Tibial artery (tissue), 4 donors: ENCODE data around the gene BPIFB2.

Experiments used
- DNase-seq, 2 donors: peaks; one replicate each; pipeline ENCODE4 v3.0.0-alpha.2; 2019
- H3K27ac ChIP-seq, 2 donors: fragments of 200-600 bp; sonication (generic) in 1 of 2; 1 replicate in 1 of 2; 2 replicates in 1 of 2; pipeline ENCODE4 v1.5.1; 2018 to 2019; ENCODE audit warnings: mild to moderate bottlenecking in 1 of 2
- H3K27me3 ChIP-seq, 2 donors: fragments of 200-600 bp; sonication (generic) in 1 of 2; one replicate each; pipeline versions ENCODE4 v1.5.1 to v1.6.0; 2016 to 2019
- H3K36me3 ChIP-seq, 3 donors: fragments of 200-600 bp; sonication (generic) in 2 of 3; one replicate each; pipeline ENCODE4 v1.5.1; 2016 to 2019; ENCODE audit warnings: mild to moderate bottlenecking in 2 of 3
- H3K4me1 ChIP-seq, 4 donors: fragments of 200-600 bp; sonication (generic) in 2 of 4; 1 replicate in 3 of 4; 2 replicates in 1 of 4; pipeline ENCODE4 v1.5.1; 2016 to 2019
- H3K4me3 ChIP-seq, 2 donors: fragments of 200-600 bp; sonication (generic) in 1 of 2; 1 replicate in 1 of 2; 2 replicates in 1 of 2; pipeline ENCODE4 v1.5.1; 2018 to 2019; ENCODE audit warnings: mild to moderate bottlenecking in 2 of 2
- H3K9me3 ChIP-seq, 3 donors: fragments of 200-600 bp; sonication (generic) in 1 of 3; one replicate each; pipeline ENCODE4 v1.5.1; 2016 to 2019
- CTCF ChIP-seq, 2 experiments: fragments of 200-600 bp in 1 of 2; fragments of 450-650 bp in 1 of 2; IDR thresholded peaks; one replicate each; pipeline ENCODE4 v1.5.1; 2017 to 2019; ENCODE audit warnings: antibody characterized with exemption in 2 of 2, mild to moderate bottlenecking in 1 of 2, moderate library complexity in 1 of 2
- intact Hi-C: fragments of 100-400 bp; cut with DNase I; formaldehyde crosslinking; loops from one replicate; pipeline ENCODE4 v1.15.0; 2023; ENCODE audit warnings: low total_unique reads

Gene BPIFB2

DNA sequence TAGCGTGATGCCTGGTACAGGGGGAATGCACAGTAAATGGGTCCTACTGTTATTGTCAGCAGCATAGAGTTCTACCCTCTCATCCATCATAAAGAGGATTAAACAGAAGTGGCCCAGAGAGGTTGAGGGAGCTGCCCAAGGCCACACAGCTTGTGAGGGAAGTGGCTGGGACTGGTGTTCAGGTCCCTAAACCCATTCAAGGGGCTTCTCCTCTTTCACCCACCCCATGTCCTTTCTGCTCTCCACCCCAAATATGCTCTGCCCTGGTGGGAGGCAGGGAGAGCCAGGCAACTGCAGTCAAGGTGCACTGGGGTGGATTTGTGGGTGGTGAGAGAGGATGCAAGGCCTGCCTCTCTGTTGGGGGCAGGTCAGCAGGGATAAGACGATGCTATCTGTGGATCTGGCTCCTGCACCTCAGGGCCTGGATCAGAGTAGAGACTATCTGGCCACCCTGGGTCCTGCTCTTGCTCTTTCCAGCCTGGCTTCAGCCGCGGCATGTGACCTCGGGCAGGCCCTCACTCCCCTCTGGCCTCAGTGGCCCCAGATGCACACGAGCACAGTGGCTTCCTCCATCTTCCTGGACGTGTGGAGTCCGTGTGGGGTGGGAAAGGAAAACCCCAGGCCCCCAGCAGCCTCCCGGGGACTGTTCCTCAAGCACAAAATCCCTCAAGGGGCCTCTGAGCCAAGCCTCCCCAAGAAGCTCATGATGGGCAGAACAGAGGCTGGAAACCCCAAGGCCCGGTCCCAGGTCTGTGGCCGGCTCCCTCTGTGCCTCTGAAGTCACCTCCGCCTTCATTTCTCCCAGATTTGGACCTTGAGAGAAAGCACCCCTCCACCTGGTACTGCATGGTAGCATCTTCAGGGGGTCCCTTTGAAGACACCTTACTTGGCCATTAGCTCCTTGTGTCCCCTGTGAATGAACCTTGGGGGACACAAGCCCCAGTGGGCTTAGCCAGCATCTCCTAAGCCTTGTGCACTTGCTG is 20.6 kb downstream of the BPIFB2 start:
- intact Hi-C loops = no loop called here
- H3K36me3 ChIP-seq = no peaks in the 10 kb centered on the region
- H3K27me3 ChIP-seq = peaks cover 0 to 17% of the 10 kb centered on the region in 2 donors
- no peaks in the 10 kb centered on the region for H3K4me1 ChIP-seq
- H3K9me3 ChIP-seq = no peaks in the 10 kb centered on the region
- no peak overlapping the region for H3K4me3 ChIP-seq
- no peak for DNase-seq
- TF ChIP-seq CTCF (IDR thresholded peaks at IDR 0.05) = no peak
- H3K27ac ChIP-seq = no peak overlapping the region

DNA sequence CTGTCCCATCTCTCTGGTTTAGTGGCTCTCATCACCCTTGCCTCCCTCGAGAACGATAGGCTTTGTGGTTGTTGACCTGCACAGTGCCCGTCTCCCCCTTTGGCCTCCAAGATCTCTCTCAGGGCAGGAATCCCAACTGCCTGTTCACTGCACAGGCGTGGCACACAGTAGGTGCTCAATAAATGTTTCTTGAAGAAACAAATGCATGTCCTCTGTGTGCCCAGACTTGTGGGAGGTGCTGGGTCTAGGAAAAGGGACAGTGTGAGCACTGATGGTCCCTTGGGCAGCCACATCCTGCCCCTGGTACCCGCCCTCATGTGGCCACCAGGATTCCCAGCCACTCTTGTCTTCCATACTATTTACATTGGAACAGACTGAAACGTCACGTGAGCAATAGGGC is 21.4 kb downstream of the BPIFB2 start:
- Histone ChIP-seq H3K9me3 (no peaks in the 10 kb centered on the region), H3K27ac (no peak overlapping the region), H3K36me3 (no peaks in the 10 kb centered on the region), H3K4me1 (no peaks in the 10 kb centered on the region), H3K4me3 (no peak overlapping the region), H3K27me3 (peaks cover 0 to 17% of the 10 kb centered on the region in 2 donors)
- intact Hi-C loops = no loop called here
- TF ChIP-seq CTCF (IDR thresholded peaks at IDR 0.05) = no peak
- DNase-seq = no peak

- Histone ChIP-seq H3K36me3 (no peaks in the 10 kb centered on the region), H3K27me3 (peaks cover 0 to 17% of the 10 kb centered on the region in 2 donors), H3K9me3 (no peaks in the 10 kb centered on the region), H3K4me3 (no peak overlapping the region), H3K4me1 (no peaks in the 10 kb centered on the region), H3K27ac (no peak overlapping the region)
- TF ChIP-seq CTCF (IDR thresholded peaks at IDR 0.05) = no peak
- intact Hi-C loops = no loop called here
- DNase-seq = no peak
Observed at GRCh38 chr20:33030076-33030475, 22.6 kb downstream of the BPIFB2 start.

GRCh38 chr20:33030569-33030968 is 23.1 kb downstream of the BPIFB2 start:
- intact Hi-C loops = no loop called here
- H3K4me1 ChIP-seq = no peaks in the 10 kb centered on the region
- H3K27ac ChIP-seq = no peak overlapping the region
- peaks cover 0 to 17% of the 10 kb centered on the region in 2 donors for H3K27me3 ChIP-seq
- H3K36me3 ChIP-seq = no peaks in the 10 kb centered on the region
- TF ChIP-seq CTCF (IDR thresholded peaks at IDR 0.05) = no peak
- DNase-seq = no peak
- H3K4me3 ChIP-seq = no peak overlapping the region
- H3K9me3 ChIP-seq = no peaks in the 10 kb centered on the region

- Histone ChIP-seq H3K9me3 (no peaks in the 10 kb centered on the region), H3K27me3 (peaks cover 0 to 17% of the 10 kb centered on the region in 2 donors), H3K4me1 (no peaks in the 10 kb centered on the region), H3K36me3 (no peaks in the 10 kb centered on the region), H3K4me3 (no peak within 1 kb of the TSS), H3K27ac (no peak within 1 kb of the TSS)
- no peak for DNase-seq
- no peak for TF ChIP-seq CTCF (IDR thresholded peaks at IDR 0.05)
- intact Hi-C loops = no loop called here
Observed at GRCh38 chr20:33031531-33031930, 24.0 kb downstream of the BPIFB2 start, which contains the start of gene BPIFB6. Gene BPIFB6 (plus strand): TSS chr20:33031648. CDS start chr20:33031648, 0 bp downstream.
